AG04449 (cell line): ENCODE measurements around the gene CDH13.

Experiments
- CTCF ChIA-PET: fragments of 350-600 bp; formaldehyde crosslinking; extraction: SDS; loops from one replicate; lab custom pipeline; 2021; ENCODE audit warnings: antibody characterized with exemption; lab: Yijun Ruan, JAX
- POLR2A ChIA-PET: fragments of 400-600, 350-600 bp; formaldehyde crosslinking; extraction: SDS; loops from one replicate; lab custom pipeline; 2020; ENCODE audit warnings: antibody characterized with exemption, inconsistent platforms; lab: Yijun Ruan, JAX
- DNase-seq: peaks from one replicate; pipeline ENCODE4 v3.0.0-alpha.2; 2010; ENCODE audit warnings: low read depth, low spot score
- H3K4me3 ChIP-seq: 2 replicates; pipeline ENCODE4 v1.5.1; 2011; ENCODE audit warnings: low read depth, mild to moderate bottlenecking, control low read depth, low read length
- CTCF ChIP-seq: IDR thresholded peaks from one replicate; pipeline ENCODE4 v1.5.1; 2011; ENCODE audit warnings: mild to moderate bottlenecking, moderate library complexity, low read length, control low read depth, inconsistent platforms; ENCODE audit not compliant: insufficient read depth; ENCODE audit errors: missing control alignments

CDH13 gene

GRCh38 chr16:82882226-82882625, 255.5 kb downstream of the CDH13 start:
- ChIA-PET POLR2A (no interaction called here), CTCF (no interaction called here)
- H3K4me3 ChIP-seq: no peak overlapping the region
- no peak for DNase-seq
- no peak for TF ChIP-seq CTCF

DNA sequence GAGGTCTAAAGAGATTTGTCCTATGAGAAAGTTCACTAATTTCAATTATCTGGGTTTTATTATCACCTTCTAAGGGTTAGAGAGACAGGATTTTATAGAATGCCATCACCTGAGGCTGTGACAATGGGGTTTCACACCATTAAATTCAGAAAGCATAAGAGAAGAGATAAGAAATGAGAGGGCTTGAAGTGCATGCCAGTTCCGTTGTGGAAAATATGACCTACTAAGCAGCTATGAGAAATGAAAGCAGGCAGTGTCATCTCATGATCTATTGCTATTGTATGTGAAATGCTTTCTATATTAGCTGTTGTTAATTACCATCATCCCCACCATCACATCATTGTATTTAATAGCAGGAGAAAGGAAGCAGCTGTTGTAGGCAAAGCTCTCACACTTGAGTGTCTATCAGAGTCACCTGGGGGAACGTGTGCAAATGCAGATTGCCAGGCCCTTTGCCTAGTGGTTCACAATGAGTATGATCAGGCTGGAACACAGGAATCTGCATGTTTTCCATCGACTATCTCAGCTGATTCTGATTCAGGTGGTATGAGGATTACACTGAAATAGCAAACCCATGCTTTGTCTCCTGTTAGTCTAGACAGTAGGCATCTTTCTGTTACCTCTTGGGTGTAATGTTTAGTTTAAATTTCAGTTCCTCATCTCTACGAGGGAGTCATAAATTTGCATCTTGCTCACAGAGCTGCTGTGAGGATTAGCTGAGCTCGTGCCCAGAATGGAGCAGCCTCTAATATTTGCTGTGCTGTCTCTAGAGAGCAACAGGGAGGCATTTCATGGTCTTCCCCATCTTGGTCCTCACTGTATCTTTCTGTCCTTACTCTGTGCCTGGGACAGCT, 256.4 kb downstream of the CDH13 start:
- ChIA-PET CTCF (no interaction called here), POLR2A (no interaction called here)
- DNase-seq: no peak
- H3K4me3 ChIP-seq: no peak overlapping the region
- TF ChIP-seq CTCF: no peak

- no peak for DNase-seq
- POLR2A ChIA-PET: no interaction called here
- H3K4me3 ChIP-seq: no peak overlapping the region
- CTCF ChIA-PET: no interaction called here
- TF ChIP-seq CTCF: no peak
Observed at GRCh38 chr16:82884320-82884898, 257.6 kb downstream of the CDH13 start.

- no peak for DNase-seq
- ChIA-PET CTCF (interaction anchor here (0.9 kb wide), 1 partner anchor 14 kb away, joined by 3 read pairs; no protein-coding TSS in a partner anchor), POLR2A (no interaction called here)
- no peak for TF ChIP-seq CTCF
- no peak overlapping the region for H3K4me3 ChIP-seq
Observed at GRCh38 chr16:82886146-82886545, 259.4 kb downstream of the CDH13 start.

- DNase-seq: peak; percentile 65
- ChIA-PET POLR2A (no interaction called here), CTCF (no interaction called here)
- no peak for TF ChIP-seq CTCF
- no peak overlapping the region for H3K4me3 ChIP-seq
Observed at GRCh38 chr16:82888591-82889001, 261.8 kb downstream of the CDH13 start.

- no peak for TF ChIP-seq CTCF
- POLR2A ChIA-PET: no interaction called here
Observed at GRCh38 chr16:82891424-82891823, 264.7 kb downstream of the CDH13 start.

More at GRCh38 chr16:82891424-82891823, 264.7 kb downstream of the CDH13 start:
- no peak overlapping the region for H3K4me3 ChIP-seq
- DNase-seq: no peak
- CTCF ChIA-PET: interaction anchor here (0.5 to 1.1 kb wide), 2 partner anchors 21 to 555 kb away, joined by 3 read pairs; no protein-coding TSS in a partner anchor
